Breast epithelium (tissue), 4 donors: ENCODE results near the gene DIRAS1. TPM values are rescaled to one million over a fixed set of nuclear protein-coding genes. Genes with fewer than 3 reads are reported as not detected.

Source experiments
- DNase-seq, 2 donors: peaks; one replicate each; pipeline ENCODE4 v3.0.0-alpha.2; 2019; ENCODE audit warnings: low spot score in 2 of 2
- H3K27ac ChIP-seq, 2 donors: fragments of 200-600 bp; sonication (generic) in 1 of 2; one replicate each; pipeline ENCODE4 v1.5.1; 2016 to 2019; ENCODE audit warnings: mild to moderate bottlenecking in 1 of 2
- H3K27me3 ChIP-seq, 2 donors: fragments of 200-600 bp; sonication (generic) in 1 of 2; one replicate each; pipeline versions ENCODE4 v1.5.1 to v1.6.0; 2017 to 2019; ENCODE audit warnings: control low read depth in 1 of 2, mild to moderate bottlenecking in 1 of 2
- H3K36me3 ChIP-seq: fragments of 200-600 bp; one replicate; pipeline ENCODE4 v1.5.1; 2019
- H3K4me1 ChIP-seq, 2 donors: fragments of 200-600 bp; sonication (generic); one replicate each; pipeline ENCODE4 v1.5.1; 2016 to 2019; ENCODE audit warnings: control low read depth in 1 of 2
- H3K4me3 ChIP-seq, 3 donors: fragments of 200-600 bp; sonication (generic); 1 replicate in 2 of 3; 2 replicates in 1 of 3; pipeline ENCODE4 v1.5.1; 2016 to 2019; ENCODE audit warnings: mild to moderate bottlenecking in 3 of 3, moderate library complexity in 2 of 3
- H3K9me3 ChIP-seq, 2 donors: fragments of 200-600 bp; sonication (generic) in 1 of 2; one replicate each; pipeline ENCODE4 v1.5.1; 2016 to 2019; ENCODE audit warnings: control low read depth in 1 of 2
- POLR2A ChIP-seq: fragments of 450-650 bp; IDR thresholded peaks from one replicate; pipeline ENCODE4 v1.6.1; 2016; ENCODE audit warnings: antibody characterized with exemption, mild to moderate bottlenecking, moderate library complexity
- POLR2AphosphoS5 ChIP-seq, 3 donors: sonication (generic); formaldehyde crosslinking; IDR thresholded peaks; one replicate each; pipeline ENCODE4 v1.6.1; 2017; ENCODE audit warnings: antibody characterized with exemption in 3 of 3
- intact Hi-C: fragments of 100-400 bp; cut with DNase I; formaldehyde crosslinking; loops from one replicate; pipeline ENCODE4 v1.15.1; 2023; ENCODE audit warnings: low total_unique reads
- total RNA-seq, 3 donors: library from RNA; depleted of rRNA; stranded (reverse); fragments of >200 nt; gene quantifications; one replicate each; pipeline ENCODE4 v1.1.0, GENCODE V29; 2016
- TF ChIP-seq, protein P1 (sequence below), 3 donors: fragments of 450-650 bp; IDR thresholded peaks; one replicate each; pipeline ENCODE4 v1.5.1; 2016 to 2017; ENCODE audit warnings: antibody characterized with exemption in 3 of 3, mild to moderate bottlenecking in 3 of 3, moderate library complexity in 3 of 3

DIRAS1 gene
- total RNA-seq, 3 donors from 2014 or later: 0.64 to 3.7 (median 3.6) TPM

DNA sequence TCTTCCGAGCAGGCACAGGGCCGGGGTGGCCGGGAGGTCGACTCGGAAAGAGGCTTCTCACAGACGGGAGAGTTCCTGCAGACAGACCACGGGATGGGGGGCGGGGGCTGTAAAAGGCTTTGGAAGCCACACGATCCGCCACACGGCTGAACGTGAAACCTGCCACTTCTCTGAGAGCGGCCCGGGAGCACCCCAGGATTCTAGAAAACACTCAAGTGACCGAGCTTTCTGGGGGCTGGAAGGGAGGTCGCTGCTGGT, 34.2 kb upstream of the DIRAS1 start:
- H3K9me3 ChIP-seq: no peaks in the 10 kb centered on the region
- DNase-seq: no peak
- no peak overlapping the region for H3K4me3 ChIP-seq
- no peaks in the 10 kb centered on the region for H3K4me1 ChIP-seq
- intact Hi-C loops: loop anchor here (10.0 kb wide), 1 partner anchor 111 kb away; no protein-coding TSS in a partner anchor
- H3K27me3 ChIP-seq: no peaks in the 10 kb centered on the region
- H3K27ac ChIP-seq: no peak overlapping the region
- no peaks in the 10 kb centered on the region for H3K36me3 ChIP-seq
- TF ChIP-seq, protein P1, sequence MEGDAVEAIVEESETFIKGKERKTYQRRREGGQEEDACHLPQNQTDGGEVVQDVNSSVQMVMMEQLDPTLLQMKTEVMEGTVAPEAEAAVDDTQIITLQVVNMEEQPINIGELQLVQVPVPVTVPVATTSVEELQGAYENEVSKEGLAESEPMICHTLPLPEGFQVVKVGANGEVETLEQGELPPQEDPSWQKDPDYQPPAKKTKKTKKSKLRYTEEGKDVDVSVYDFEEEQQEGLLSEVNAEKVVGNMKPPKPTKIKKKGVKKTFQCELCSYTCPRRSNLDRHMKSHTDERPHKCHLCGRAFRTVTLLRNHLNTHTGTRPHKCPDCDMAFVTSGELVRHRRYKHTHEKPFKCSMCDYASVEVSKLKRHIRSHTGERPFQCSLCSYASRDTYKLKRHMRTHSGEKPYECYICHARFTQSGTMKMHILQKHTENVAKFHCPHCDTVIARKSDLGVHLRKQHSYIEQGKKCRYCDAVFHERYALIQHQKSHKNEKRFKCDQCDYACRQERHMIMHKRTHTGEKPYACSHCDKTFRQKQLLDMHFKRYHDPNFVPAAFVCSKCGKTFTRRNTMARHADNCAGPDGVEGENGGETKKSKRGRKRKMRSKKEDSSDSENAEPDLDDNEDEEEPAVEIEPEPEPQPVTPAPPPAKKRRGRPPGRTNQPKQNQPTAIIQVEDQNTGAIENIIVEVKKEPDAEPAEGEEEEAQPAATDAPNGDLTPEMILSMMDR (IDR thresholded peaks at IDR 0.05): no peak
- TF ChIP-seq POLR2AphosphoS5 (IDR thresholded peaks at IDR 0.05) (no peak), POLR2A (no peak)

DNA sequence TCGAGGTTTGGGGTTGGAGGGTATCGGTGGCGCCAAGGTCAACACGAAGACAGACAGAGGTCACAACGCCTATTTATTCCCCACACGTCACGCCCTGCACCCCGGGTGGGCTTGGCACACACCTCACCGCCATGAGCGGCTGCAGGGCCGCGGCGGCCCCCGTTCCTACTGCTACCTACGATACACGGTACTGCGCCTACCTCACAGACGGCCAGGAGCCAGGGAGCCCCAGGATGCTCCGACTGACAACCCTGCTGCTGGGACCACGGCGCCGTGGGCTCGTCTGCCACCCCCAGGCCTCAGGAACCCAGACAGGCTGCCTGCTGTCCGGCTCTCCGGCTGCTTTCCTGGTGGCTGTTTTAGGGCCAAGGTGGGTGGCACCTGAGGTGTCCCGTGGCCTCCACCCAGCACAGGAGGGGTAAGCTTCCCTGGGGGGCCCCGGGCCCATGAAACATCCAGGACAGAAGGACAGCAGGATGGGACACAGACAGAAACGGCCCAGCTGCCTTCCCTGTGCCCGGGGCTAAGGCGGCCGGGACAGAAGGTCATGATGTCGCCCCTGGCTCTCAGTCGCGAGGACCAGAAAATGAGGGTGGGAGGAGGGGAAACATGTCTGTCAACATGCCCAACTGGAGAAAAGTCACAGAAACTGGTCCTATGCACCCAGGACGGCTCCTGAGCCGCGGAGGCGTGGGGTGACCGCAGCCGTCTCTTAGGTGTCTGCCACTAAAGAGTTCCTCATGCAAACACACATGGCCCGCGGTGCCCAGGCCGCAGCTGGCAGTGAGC, 33.7 kb upstream of the DIRAS1 start:
- intact Hi-C loops: loop anchor here (10.0 kb wide), 1 partner anchor 110 kb away; no protein-coding TSS in a partner anchor
- H3K27ac ChIP-seq: no peak overlapping the region
- no peaks in the 10 kb centered on the region for H3K27me3 ChIP-seq
- no peak for DNase-seq
- H3K4me3 ChIP-seq: no peak overlapping the region
- H3K4me1 ChIP-seq: no peaks in the 10 kb centered on the region
- H3K9me3 ChIP-seq: no peaks in the 10 kb centered on the region
- H3K36me3 ChIP-seq: no peaks in the 10 kb centered on the region
- TF ChIP-seq POLR2A (no peak), POLR2AphosphoS5 (IDR thresholded peaks at IDR 0.05) (no peak)
- TF ChIP-seq, protein P1 (IDR thresholded peaks at IDR 0.05): no peak

DNA sequence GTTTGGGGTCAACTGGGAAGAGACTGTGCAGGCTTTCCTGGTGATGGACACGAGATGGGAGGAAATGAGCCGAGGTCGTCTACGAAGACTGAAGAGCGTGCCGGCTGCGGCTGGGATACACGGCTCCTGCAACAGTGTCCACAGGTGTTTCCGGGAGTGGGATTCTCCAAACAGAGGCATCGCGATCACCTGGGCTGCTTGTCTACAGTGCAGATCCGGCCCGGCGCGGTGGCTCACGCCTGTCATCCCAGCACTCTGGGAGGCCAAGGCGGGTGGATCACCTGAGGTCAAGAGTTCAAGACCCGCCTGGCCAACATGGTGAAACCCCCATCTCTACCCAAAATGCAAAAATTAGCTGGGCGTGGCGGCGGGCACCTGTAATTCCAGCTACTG, 30.3 kb upstream of the DIRAS1 start:
- intact Hi-C loops: loop anchor here (10.0 kb wide), 1 partner anchor 107 kb away; no protein-coding TSS in a partner anchor
- H3K27ac ChIP-seq: no peak overlapping the region
- DNase-seq: no peak
- H3K36me3 ChIP-seq: no peaks in the 10 kb centered on the region
- no peaks in the 10 kb centered on the region for H3K4me1 ChIP-seq
- no peak overlapping the region for H3K4me3 ChIP-seq
- no peak for TF ChIP-seq POLR2A
- TF ChIP-seq POLR2AphosphoS5 (IDR thresholded peaks at IDR 0.05): no peak
- TF ChIP-seq, protein P1 (IDR thresholded peaks at IDR 0.05): no peak
- no peaks in the 10 kb centered on the region for H3K27me3 ChIP-seq
- no peaks in the 10 kb centered on the region for H3K9me3 ChIP-seq

DNA sequence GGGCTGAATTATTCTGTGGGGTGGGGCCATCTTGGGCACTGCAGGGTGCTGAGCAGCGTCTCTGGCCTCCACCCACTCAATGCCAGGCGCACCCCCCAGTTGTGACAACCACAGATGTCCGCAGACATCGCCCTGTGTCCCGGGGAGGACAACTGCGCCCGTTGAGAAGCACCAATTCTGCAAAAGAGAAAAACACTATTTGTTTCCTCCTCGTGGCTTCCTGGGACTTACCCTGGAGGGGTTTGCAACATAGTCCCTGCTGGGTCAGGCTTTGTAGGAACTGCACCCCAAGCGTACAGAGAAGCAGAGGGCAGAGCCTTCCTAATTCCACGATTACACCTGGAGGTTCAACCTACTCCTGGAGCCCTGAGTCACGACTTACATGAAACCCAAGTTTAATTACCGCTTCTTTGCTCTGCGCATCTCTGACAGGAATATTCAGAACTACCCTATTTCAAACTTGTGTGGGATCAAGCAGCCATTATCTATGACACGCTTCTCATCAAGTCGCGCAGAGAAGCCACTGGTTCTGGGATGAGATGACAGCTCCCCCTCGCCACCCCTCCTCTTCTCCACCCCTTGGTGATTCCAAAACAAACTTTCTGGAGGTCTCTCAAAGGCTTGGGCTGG, 29.8 kb upstream of the DIRAS1 start:
- Histone ChIP-seq H3K9me3 (no peaks in the 10 kb centered on the region), H3K27me3 (no peaks in the 10 kb centered on the region), H3K4me3 (no peak overlapping the region), H3K4me1 (no peaks in the 10 kb centered on the region), H3K27ac (no peak overlapping the region), H3K36me3 (no peaks in the 10 kb centered on the region)
- TF ChIP-seq POLR2AphosphoS5 (IDR thresholded peaks at IDR 0.05): no peak
- TF ChIP-seq POLR2A: no peak
- TF ChIP-seq, protein P1 (IDR thresholded peaks at IDR 0.05): no peak
- intact Hi-C loops: loop anchor here (10.0 kb wide), 1 partner anchor 106 kb away; no protein-coding TSS in a partner anchor
- no peak for DNase-seq

DNA sequence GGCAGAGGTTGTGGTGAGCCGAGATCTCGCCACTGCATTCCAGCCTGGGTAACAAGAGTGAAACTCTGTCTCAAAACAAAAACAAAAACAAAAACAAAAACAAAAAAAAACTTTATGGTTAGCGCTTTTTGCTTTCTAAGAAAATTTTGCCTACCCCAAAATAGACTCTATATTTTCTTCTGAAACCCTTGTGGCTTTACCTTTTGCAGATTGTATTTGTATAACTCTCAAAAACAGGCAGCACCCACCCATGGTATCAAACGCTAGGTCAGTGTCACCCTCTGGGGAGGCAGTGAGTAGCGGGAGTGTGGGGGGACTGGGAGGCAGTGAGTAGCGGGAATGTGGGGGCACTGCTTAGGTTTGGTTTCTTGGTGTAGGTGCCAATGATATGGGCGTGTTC, 26.2 kb upstream of the DIRAS1 start:
- no peak overlapping the region for H3K4me3 ChIP-seq
- no peaks in the 10 kb centered on the region for H3K36me3 ChIP-seq
- no peak overlapping the region for H3K27ac ChIP-seq
- DNase-seq: no peak
- H3K4me1 ChIP-seq: no peaks in the 10 kb centered on the region
- intact Hi-C loops: no loop called here
- no peak for TF ChIP-seq POLR2AphosphoS5 (IDR thresholded peaks at IDR 0.05)
- TF ChIP-seq POLR2A: no peak
- TF ChIP-seq, protein P1 (IDR thresholded peaks at IDR 0.05): no peak
- H3K27me3 ChIP-seq: no peaks in the 10 kb centered on the region
- no peaks in the 10 kb centered on the region for H3K9me3 ChIP-seq
